Measurements from ENCODE around the gene MAP3K7. TPM values are rescaled to one million over a fixed set of nuclear protein-coding genes. Genes with fewer than 3 reads are reported as not detected.

MAP3K7 gene
- total and polyA plus RNA-seq, 8 donors, result 8.5 to 42.8 (median 17.6) TPM

DNA sequence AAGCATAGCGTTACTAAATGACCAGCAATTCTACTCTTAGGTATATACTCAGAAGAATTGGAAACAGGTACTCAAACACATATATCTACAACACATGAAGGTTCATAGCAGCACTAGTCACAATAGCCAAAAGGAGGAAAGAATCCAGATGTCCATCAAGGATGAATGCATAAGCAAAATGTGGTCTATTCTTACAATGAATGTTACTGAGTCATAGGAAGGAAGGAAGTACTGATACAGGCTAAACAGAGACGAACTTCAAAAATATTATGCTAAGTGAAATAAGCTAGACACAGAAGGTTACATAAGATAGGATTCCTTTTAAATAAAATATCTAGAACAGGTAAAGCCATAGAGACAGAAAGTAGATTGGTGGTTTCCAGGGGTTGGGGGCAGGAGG is 93.5 kb downstream of the MAP3K7 start:
- intact Hi-C loops (cut with DNase I; ENCODE audit: low total_unique reads), result no loop called here
- WGBS, 5 donors, result 60 to 76% (median 74%) methylated on average over 2 of the region's 2 CpGs
- Histone ChIP-seq H3K36me3 (no peaks in the 10 kb centered on the region), H3K4me1 (no peaks in the 10 kb centered on the region), H3K9me3 (no peaks in the 10 kb centered on the region), H3K27ac (no peak overlapping the region), H3K27me3 (peaks cover 0 to 5% (median 3%) of the 10 kb centered on the region in 3 donors), H3K4me3 (no peak overlapping the region)
- TF ChIP-seq EP300 (IDR thresholded peaks at IDR 0.05) (no peak), POLR2A (IDR thresholded peaks at IDR 0.05) (no peak), POLR2AphosphoS5 (IDR thresholded peaks at IDR 0.05) (no peak)
- TF ChIP-seq, protein P1, sequence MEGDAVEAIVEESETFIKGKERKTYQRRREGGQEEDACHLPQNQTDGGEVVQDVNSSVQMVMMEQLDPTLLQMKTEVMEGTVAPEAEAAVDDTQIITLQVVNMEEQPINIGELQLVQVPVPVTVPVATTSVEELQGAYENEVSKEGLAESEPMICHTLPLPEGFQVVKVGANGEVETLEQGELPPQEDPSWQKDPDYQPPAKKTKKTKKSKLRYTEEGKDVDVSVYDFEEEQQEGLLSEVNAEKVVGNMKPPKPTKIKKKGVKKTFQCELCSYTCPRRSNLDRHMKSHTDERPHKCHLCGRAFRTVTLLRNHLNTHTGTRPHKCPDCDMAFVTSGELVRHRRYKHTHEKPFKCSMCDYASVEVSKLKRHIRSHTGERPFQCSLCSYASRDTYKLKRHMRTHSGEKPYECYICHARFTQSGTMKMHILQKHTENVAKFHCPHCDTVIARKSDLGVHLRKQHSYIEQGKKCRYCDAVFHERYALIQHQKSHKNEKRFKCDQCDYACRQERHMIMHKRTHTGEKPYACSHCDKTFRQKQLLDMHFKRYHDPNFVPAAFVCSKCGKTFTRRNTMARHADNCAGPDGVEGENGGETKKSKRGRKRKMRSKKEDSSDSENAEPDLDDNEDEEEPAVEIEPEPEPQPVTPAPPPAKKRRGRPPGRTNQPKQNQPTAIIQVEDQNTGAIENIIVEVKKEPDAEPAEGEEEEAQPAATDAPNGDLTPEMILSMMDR (IDR thresholded peaks at IDR 0.05), result no peak
- no peak for DNase-seq

DNA sequence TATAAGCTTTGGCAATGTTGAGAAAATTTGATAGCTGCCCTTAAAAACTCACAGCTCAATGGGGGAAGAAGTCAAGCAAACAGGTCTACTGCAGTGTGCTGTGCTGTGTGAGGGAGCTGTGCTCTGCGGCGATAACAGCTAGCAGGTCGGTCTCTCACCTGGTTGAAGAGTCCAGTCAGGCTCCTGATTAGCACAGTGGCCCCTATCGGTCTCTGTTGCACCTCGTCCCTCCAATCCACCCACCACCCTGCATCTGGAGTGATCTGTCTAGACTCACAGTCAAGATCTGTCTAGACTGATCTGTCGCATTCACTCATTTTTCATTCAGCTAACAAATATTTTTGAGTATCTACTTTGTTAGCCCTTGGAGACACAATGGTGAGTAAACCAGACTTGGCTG is 94.1 kb downstream of the MAP3K7 start:
- H3K9me3 ChIP-seq, result no peaks in the 10 kb centered on the region
- H3K27me3 ChIP-seq, result peaks cover 0 to 5% (median 3%) of the 10 kb centered on the region in 3 donors
- intact Hi-C loops (cut with DNase I; ENCODE audit: low total_unique reads), result no loop called here
- DNase-seq, result no peak
- 85 to 95% (median 92%) methylated on average over 6 of the region's 6 CpGs for WGBS, 5 donors
- H3K4me1 ChIP-seq, result no peaks in the 10 kb centered on the region
- no peaks in the 10 kb centered on the region for H3K36me3 ChIP-seq
- H3K4me3 ChIP-seq, result no peak overlapping the region
- no peak overlapping the region for H3K27ac ChIP-seq
- TF ChIP-seq EP300 (IDR thresholded peaks at IDR 0.05), result no peak
- TF ChIP-seq POLR2AphosphoS5 (IDR thresholded peaks at IDR 0.05), result no peak
- TF ChIP-seq POLR2A (IDR thresholded peaks at IDR 0.05), result no peak
- TF ChIP-seq, protein P1 (IDR thresholded peaks at IDR 0.05), result no peak

DNA sequence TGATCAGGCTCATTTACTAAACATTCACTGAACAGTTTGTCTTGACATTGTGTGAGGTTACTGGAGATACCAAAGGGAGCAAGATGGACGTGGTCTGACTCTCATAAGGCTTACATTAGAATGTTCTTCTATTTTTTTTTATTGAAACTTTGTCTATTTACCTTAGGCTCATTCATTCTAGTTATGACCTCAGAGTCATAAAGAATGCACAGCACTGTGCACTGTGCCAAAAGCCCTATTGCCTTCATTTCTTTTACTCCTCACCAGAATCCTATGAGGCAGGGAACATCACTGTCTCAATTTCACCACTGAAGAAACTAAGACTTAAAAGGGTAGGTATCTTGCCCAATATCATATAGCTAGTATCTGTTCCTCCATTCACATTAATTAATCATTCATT is 94.5 kb downstream of the MAP3K7 start:
- TF ChIP-seq EP300 (IDR thresholded peaks at IDR 0.05) (no peak), POLR2AphosphoS5 (IDR thresholded peaks at IDR 0.05) (no peak)
- H3K4me1 ChIP-seq, result no peaks in the 10 kb centered on the region
- H3K36me3 ChIP-seq, result no peaks in the 10 kb centered on the region
- 38 to 59% (median 53%) methylated on average over 1 of the region's 1 CpG for WGBS, 5 donors
- H3K27me3 ChIP-seq, result peaks cover 0 to 5% (median 3%) of the 10 kb centered on the region in 3 donors
- no peak for DNase-seq
- H3K27ac ChIP-seq, result no peak overlapping the region
- no peaks in the 10 kb centered on the region for H3K9me3 ChIP-seq
- no peak overlapping the region for H3K4me3 ChIP-seq
- intact Hi-C loops (cut with DNase I; ENCODE audit: low total_unique reads), result no loop called here

DNA sequence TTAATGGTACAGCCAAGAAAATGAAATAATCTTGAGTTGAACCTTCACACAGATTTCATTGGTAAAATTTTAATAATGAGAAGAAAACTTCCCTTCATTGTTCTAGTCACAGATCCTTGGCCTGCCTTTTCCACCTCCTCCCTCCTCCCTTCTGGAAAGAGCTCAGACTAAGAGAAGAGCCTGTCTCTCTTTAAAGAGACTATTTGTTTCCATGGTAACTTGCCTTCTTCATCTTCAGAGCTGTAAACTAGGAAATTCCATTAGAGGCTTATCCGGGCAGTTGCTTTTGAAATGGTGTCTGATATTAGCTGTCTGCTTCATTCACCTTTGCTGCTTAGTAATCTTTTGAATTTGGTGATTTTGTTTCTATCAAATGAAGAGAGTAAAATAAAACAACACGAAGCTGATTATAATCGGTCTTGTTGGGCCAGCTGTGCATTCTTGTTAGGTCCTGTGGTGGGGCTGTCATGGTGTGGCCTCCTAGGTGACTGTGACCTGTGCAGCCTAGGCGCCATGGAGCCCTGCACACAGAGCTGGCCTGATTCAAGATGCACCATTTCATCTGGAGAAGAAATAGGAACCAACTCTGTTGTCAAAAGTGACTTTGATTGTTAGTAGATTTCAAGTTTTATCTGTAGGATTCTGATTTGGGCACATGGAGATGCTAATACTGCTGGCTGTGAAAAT is 96.7 kb downstream of the MAP3K7 start:
- no peaks in the 10 kb centered on the region for H3K36me3 ChIP-seq
- WGBS, 5 donors, result 55 to 76% (median 71%) methylated on average over 4 of the region's 4 CpGs
- no peaks in the 10 kb centered on the region for H3K9me3 ChIP-seq
- peaks cover 0 to 5% (median 3%) of the 10 kb centered on the region in 3 donors for H3K27me3 ChIP-seq
- TF ChIP-seq, protein P1 (IDR thresholded peaks at IDR 0.05), result no peak
- no peak for TF ChIP-seq EP300 (IDR thresholded peaks at IDR 0.05)
- no peak for TF ChIP-seq POLR2AphosphoS5 (IDR thresholded peaks at IDR 0.05)
- no peak for TF ChIP-seq POLR2A (IDR thresholded peaks at IDR 0.05)
- no peak overlapping the region for H3K27ac ChIP-seq
- DNase-seq, result no peak
- no peak overlapping the region for H3K4me3 ChIP-seq
- intact Hi-C loops (cut with DNase I; ENCODE audit: low total_unique reads), result no loop called here
- H3K4me1 ChIP-seq, result no peaks in the 10 kb centered on the region

DNA sequence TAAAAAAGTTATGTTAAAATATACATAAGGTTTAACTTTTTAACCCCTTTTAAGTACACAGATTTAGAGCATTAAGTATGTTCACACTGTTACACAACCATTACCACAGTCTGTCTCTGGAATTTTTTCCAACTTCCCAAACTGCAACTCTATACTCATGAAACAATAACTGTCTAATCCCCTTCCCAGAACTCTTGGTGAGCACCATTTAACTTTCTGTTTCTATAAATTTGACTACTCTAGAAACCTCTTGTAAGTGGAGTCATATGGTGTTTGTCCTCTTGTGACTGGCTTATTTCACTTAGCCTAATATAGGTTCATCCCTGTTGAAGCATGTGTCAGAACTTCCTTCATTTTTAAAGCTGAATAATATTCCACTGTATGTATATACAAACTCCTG is 98.1 kb downstream of the MAP3K7 start:
- Histone ChIP-seq H3K27me3 (no peaks in the 10 kb centered on the region), H3K9me3 (no peaks in the 10 kb centered on the region), H3K4me1 (no peaks in the 10 kb centered on the region), H3K36me3 (no peaks in the 10 kb centered on the region), H3K4me3 (no peak overlapping the region), H3K27ac (no peak overlapping the region)
- no peak for DNase-seq
- intact Hi-C loops (cut with DNase I; ENCODE audit: low total_unique reads), result no loop called here
- TF ChIP-seq POLR2A (IDR thresholded peaks at IDR 0.05), result no peak
- TF ChIP-seq POLR2AphosphoS5 (IDR thresholded peaks at IDR 0.05), result no peak
- no peak for TF ChIP-seq EP300 (IDR thresholded peaks at IDR 0.05)
- TF ChIP-seq, protein P1 (IDR thresholded peaks at IDR 0.05), result no peak

All from stomach (tissue), 9 donors.